Upper lobe of left lung (tissue), 6 donors: ENCODE results near the gene PHTF1. TPM values are rescaled to one million over a fixed set of nuclear protein-coding genes. Genes with fewer than 3 reads are reported as not detected.

ENCODE experiments used
- ATAC-seq, 2 donors: fragments of 200-7000 bp; cut with Tn5 transposase; one replicate each; pipeline ENCODE4 v1.9.1; 2022; ENCODE audit warnings: mild to moderate bottlenecking in 2 of 2, moderate library complexity in 2 of 2; ENCODE audit not compliant: low FRiP score in 2 of 2
- DNase-seq, 2 donors: peaks; one replicate each; pipeline ENCODE4 v3.0.0-alpha.2; 2019 to 2020
- H3K27ac ChIP-seq, 4 donors: fragments of 200-600 bp; sonication (generic); one replicate each; pipeline ENCODE4 v1.5.1; 2016 to 2019
- H3K27me3 ChIP-seq, 4 donors: fragments of 200-600 bp; sonication (generic); one replicate each; pipeline ENCODE4 v1.5.1; 2017 to 2019
- H3K36me3 ChIP-seq, 4 donors: fragments of 200-600 bp; sonication (generic); one replicate each; pipeline ENCODE4 v1.5.1; 2016 to 2019
- H3K4me1 ChIP-seq, 4 donors: fragments of 200-600 bp; sonication (generic); one replicate each; pipeline ENCODE4 v1.5.1; 2018 to 2019
- H3K4me3 ChIP-seq, 4 donors: fragments of 200-600 bp; sonication (generic); one replicate each; pipeline ENCODE4 v1.5.1; 2017 to 2019; ENCODE audit warnings: mild to moderate bottlenecking in 2 of 4, moderate library complexity in 1 of 4
- H3K9me3 ChIP-seq, 4 donors: fragments of 200-600 bp; sonication (generic); one replicate each; pipeline ENCODE4 v1.5.1; 2018 to 2019
- CTCF ChIP-seq, 6 experiments: fragments of 450-650 bp in 4 of 6; fragments of 200-600 bp in 2 of 6; sonication (generic) in 2 of 6; IDR thresholded peaks; one replicate each; pipeline ENCODE4 v1.5.1; 2016 to 2019; ENCODE audit warnings: antibody characterized with exemption in 6 of 6
- EP300 ChIP-seq, 4 donors: sonication (generic); formaldehyde crosslinking; IDR thresholded peaks; one replicate each; pipeline ENCODE4 v1.5.1; 2017; ENCODE audit warnings: antibody characterized with exemption in 4 of 4, control low read depth in 2 of 4
- POLR2A ChIP-seq, 4 donors: fragments of 450-650 bp; IDR thresholded peaks; one replicate each; pipeline ENCODE4 v1.5.1; 2016 to 2017; ENCODE audit warnings: antibody characterized with exemption in 4 of 4, mild to moderate bottlenecking in 2 of 4
- POLR2AphosphoS5 ChIP-seq, 2 donors: sonication (generic); formaldehyde crosslinking; IDR thresholded peaks; one replicate each; pipeline ENCODE4 v1.5.1; 2017; ENCODE audit warnings: antibody characterized with exemption in 2 of 2
- WGBS, 2 donors: methylation state at CpG; one replicate each; pipeline ENCODE4 v1.1.5; 2017 to 2018; 5-methylcytosine and 5-hydroxymethylcytosine counted together
- total RNA-seq, 6 donors: library from RNA; depleted of rRNA in 4 of 6; stranded (reverse); fragments of >200 nt in 4 of 6; gene quantifications; one replicate each; pipeline versions ENCODE4 v1.1.0 to v1.2.1, GENCODE V29; 2016 to 2021
- donor health status: DM: no; HTN: no; CAD: no; lungs with moderate emphysema.
- donor health status: DM: no; HTN: yes; CAD: no; lungs with severe emphysema.

PHTF1 gene
- total RNA-seq, 6 donors from 2014 or later = 14.7 to 42.3 (median 22.7) TPM

- ATAC-seq (no peak), DNase-seq (no peak)
- WGBS, 2 donors = 91 to 100% methylated on average over 1 of the region's 1 CpG
These were observed 89.3 kb downstream of the PHTF1 start for GRCh38 chr1:113669988-113670387.

DNA sequence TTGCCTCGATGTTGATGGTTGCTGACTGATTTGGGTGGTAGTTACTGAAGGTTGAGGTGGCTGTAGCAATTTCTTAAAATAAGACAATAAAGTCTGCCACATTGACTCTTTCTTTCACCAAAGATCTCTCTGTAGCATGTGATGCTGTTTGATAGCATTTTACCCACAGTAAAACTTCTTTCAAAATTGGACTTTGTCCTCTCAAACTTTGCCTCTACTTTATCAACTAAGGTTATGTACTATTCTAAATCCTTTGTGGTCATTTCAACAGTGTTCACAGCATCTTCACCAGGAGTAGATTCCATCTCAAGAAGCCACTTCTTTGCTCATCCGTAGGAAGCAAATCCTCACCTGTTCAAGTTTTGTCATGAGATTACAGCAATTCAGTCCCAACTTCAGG is 93.2 kb downstream of the PHTF1 start:
- H3K27me3 ChIP-seq = no peaks in the 10 kb centered on the region
- H3K9me3 ChIP-seq = no peaks in the 10 kb centered on the region
- 90 to 100% methylated on average over 2 of the region's 2 CpGs for WGBS, 2 donors
- H3K36me3 ChIP-seq = no peaks in the 10 kb centered on the region
- no peak overlapping the region for H3K4me3 ChIP-seq
- TF ChIP-seq POLR2AphosphoS5 (IDR thresholded peaks at IDR 0.05) (no peak), POLR2A (IDR thresholded peaks at IDR 0.05) (no peak), EP300 (IDR thresholded peaks at IDR 0.05) (no peak), CTCF (IDR thresholded peaks at IDR 0.05) (no peak)
- no peak for ATAC-seq
- no peak for DNase-seq
- no peaks in the 10 kb centered on the region for H3K4me1 ChIP-seq
- H3K27ac ChIP-seq = no peak overlapping the region

More at GRCh38 chr1:113669988-113670387, 89.3 kb downstream of the PHTF1 start:
- Histone ChIP-seq H3K9me3 (no peaks in the 10 kb centered on the region), H3K27ac (no peak overlapping the region), H3K36me3 (peaks cover 3 to 19% (median 9%) of the 10 kb centered on the region in 4 donors), H3K4me1 (no peaks in the 10 kb centered on the region), H3K27me3 (no peaks in the 10 kb centered on the region), H3K4me3 (no peak overlapping the region)
- TF ChIP-seq CTCF (IDR thresholded peaks at IDR 0.05) = no peak
- TF ChIP-seq POLR2AphosphoS5 (IDR thresholded peaks at IDR 0.05) = no peak
- TF ChIP-seq EP300 (IDR thresholded peaks at IDR 0.05) = no peak
- no peak for TF ChIP-seq POLR2A (IDR thresholded peaks at IDR 0.05)

- Histone ChIP-seq H3K4me1 (no peaks in the 10 kb centered on the region), H3K27ac (no peak overlapping the region), H3K36me3 (no peaks in the 10 kb centered on the region), H3K27me3 (no peaks in the 10 kb centered on the region), H3K9me3 (no peaks in the 10 kb centered on the region), H3K4me3 (no peak overlapping the region)
- TF ChIP-seq POLR2A (IDR thresholded peaks at IDR 0.05) = no peak
- DNase-seq (no peak), ATAC-seq (no peak)
These were observed 94.2 kb downstream of the PHTF1 start for GRCh38 chr1:113665071-113665470.

GRCh38 chr1:113663165-113663951 is 95.9 kb downstream of the PHTF1 start:
- H3K36me3 ChIP-seq = no peaks in the 10 kb centered on the region
- 73 to 90% methylated on average over 5 of the region's 5 CpGs for WGBS, 2 donors
- TF ChIP-seq EP300 (IDR thresholded peaks at IDR 0.05) = no peak
- TF ChIP-seq POLR2AphosphoS5 (IDR thresholded peaks at IDR 0.05) = no peak
- no peak for TF ChIP-seq POLR2A (IDR thresholded peaks at IDR 0.05)
- no peak for TF ChIP-seq CTCF (IDR thresholded peaks at IDR 0.05)
- no peaks in the 10 kb centered on the region for H3K27me3 ChIP-seq
- H3K9me3 ChIP-seq = no peaks in the 10 kb centered on the region
- ATAC-seq (peak in 1 of 2 donors; percentile 31), DNase-seq (no peak)
- H3K27ac ChIP-seq = no peak overlapping the region
- H3K4me1 ChIP-seq = peaks cover 0 to 5% (median 0%) of the 10 kb centered on the region in 4 donors
- H3K4me3 ChIP-seq = no peak overlapping the region

DNA sequence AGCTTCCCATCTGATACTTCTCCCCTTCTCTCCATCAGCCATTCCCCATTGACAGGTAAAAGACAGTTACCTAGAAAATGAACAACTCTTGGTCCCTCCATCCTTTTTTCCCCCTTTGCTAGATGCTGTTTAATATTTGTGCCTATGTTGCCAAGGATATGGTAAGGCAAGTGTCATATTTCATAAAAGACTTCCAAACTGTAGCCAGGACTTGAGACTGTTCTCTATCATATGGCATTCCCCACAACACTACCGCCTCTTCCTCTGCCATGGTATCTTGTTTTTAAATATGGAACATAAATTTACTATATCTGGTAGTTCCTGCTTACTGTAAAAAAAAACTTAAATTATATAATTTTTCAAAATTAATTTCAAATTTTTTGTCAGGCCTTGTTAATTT is 97.2 kb downstream of the PHTF1 start:
- Histone ChIP-seq H3K9me3 (no peaks in the 10 kb centered on the region), H3K27me3 (no peaks in the 10 kb centered on the region), H3K4me1 (peaks cover 0 to 5% (median 0%) of the 10 kb centered on the region in 4 donors), H3K4me3 (no peak overlapping the region), H3K27ac (no peak overlapping the region), H3K36me3 (no peaks in the 10 kb centered on the region)
- TF ChIP-seq EP300 (IDR thresholded peaks at IDR 0.05) (no peak), POLR2AphosphoS5 (IDR thresholded peaks at IDR 0.05) (no peak), POLR2A (IDR thresholded peaks at IDR 0.05) (no peak), CTCF (IDR thresholded peaks at IDR 0.05) (no peak)
- DNase-seq = no peak
- no peak for ATAC-seq
- 88 to 100% methylated on average over 1 of the region's 1 CpG for WGBS, 2 donors
